ENCODE results near the gene FCRL2.

- TF ChIP-seq PATZ1 (CRISPR knock-in tag; IDR thresholded peaks at IDR 0.05; ENCODE audit: borderline replicate concordance): no peak
- TF ChIP-seq TCF4 (CRISPR knock-in tag; IDR thresholded peaks at IDR 0.05; ENCODE audit: borderline replicate concordance): no peak
- no peak for TF ChIP-seq RARB (CRISPR knock-in tag; IDR thresholded peaks at IDR 0.05)
- no peak for TF ChIP-seq ISL1 (CRISPR knock-in tag; IDR thresholded peaks at IDR 0.05)
- TF ChIP-seq POU6F1 (CRISPR knock-in tag; IDR thresholded peaks at IDR 0.05; ENCODE audit: borderline replicate concordance, low read depth): no peak
- TF ChIP-seq TOX (CRISPR knock-in tag; IDR thresholded peaks at IDR 0.05; ENCODE audit: borderline replicate concordance): no peak
- TF ChIP-seq ARNTL (CRISPR knock-in tag; IDR thresholded peaks at IDR 0.05; ENCODE audit: borderline replicate concordance, low read depth): no peak
- TF ChIP-seq ZNF70 (CRISPR knock-in tag; IDR thresholded peaks at IDR 0.05): no peak
- TF ChIP-seq GLIS3 (CRISPR knock-in tag; IDR thresholded peaks at IDR 0.05): no peak
Observed at GRCh38 chr1:157758018-157758417, 18.9 kb downstream of the FCRL2 start.
